T-helper 1 cell treated with Interleukin-12 subunit alpha and Interleukin-12 subunit beta and Interleukin-4 antibody, amounts not matched to agents 30 ng/mL and 1 ng/mL, for 36 hours (primary cell): ENCODE results near the gene CSGALNACT2. TPM values are rescaled to one million over a fixed set of nuclear protein-coding genes. Genes with fewer than 3 reads are reported as not detected.

Source experiments
- intact Hi-C: fragments of 100-400 bp; cut with micrococcal nuclease; formaldehyde crosslinking; loops from one replicate; pipeline ENCODE4 v1.15.1; 2024
- total RNA-seq: library from RNA; stranded (reverse); gene quantifications from 2 replicates; pipeline ENCODE4 v1.2.3, GENCODE V29; 2022

CSGALNACT2 gene
- total RNA-seq, 1 donor from 2014 or later = 66.1 TPM

GRCh38 chr10:43199684-43200537, 61.7 kb downstream of the CSGALNACT2 start:
- intact Hi-C loops = loop anchor here (5.0 to 10.0 kb wide), 3 partner anchors 78 to 445 kb away; partner anchors contain the start of gene ZNF32

GRCh38 chr10:43200538-43201390, 62.5 kb downstream of the CSGALNACT2 start:
- intact Hi-C loops = loop anchor here (5.0 to 10.0 kb wide), 3 partner anchors 78 to 444 kb away; partner anchors contain the start of gene ZNF32

- intact Hi-C loops = loop anchor here (1.0 to 10.0 kb wide), 6 partner anchors 61 to 443 kb away; partner anchors contain the start of genes RET and ZNF32
These were observed 63.4 kb downstream of the CSGALNACT2 start for GRCh38 chr10:43201545-43202131.

GRCh38 chr10:43202224-43202656, 64.0 kb downstream of the CSGALNACT2 start:
- intact Hi-C loops = loop anchor here (1.0 to 10.0 kb wide), 6 partner anchors 62 to 443 kb away; partner anchors contain the start of genes RET and ZNF32

GRCh38 chr10:43202657-43203447, 64.6 kb downstream of the CSGALNACT2 start:
- intact Hi-C loops = loop anchor here (1.0 to 10.0 kb wide), 7 partner anchors 63 to 442 kb away; partner anchors contain the start of genes RET and ZNF32

- intact Hi-C loops = loop anchor here (1.0 to 10.0 kb wide), 6 partner anchors 27 to 441 kb away; partner anchors contain the start of genes RET and ZNF32
These were observed 65.3 kb downstream of the CSGALNACT2 start for GRCh38 chr10:43203448-43204041.

- intact Hi-C loops = loop anchor here (2.0 to 10.0 kb wide), 4 partner anchors 27 to 441 kb away; partner anchors contain the start of gene ZNF32
These were observed 66.0 kb downstream of the CSGALNACT2 start for GRCh38 chr10:43204042-43204942.

GRCh38 chr10:43204943-43205671, 66.9 kb downstream of the CSGALNACT2 start:
- intact Hi-C loops = loop anchor here (1.0 to 10.0 kb wide), 8 partner anchors 26 to 440 kb away; partner anchors contain the start of gene ZNF32

GRCh38 chr10:43205681-43206390, 67.6 kb downstream of the CSGALNACT2 start:
- intact Hi-C loops = loop anchor here (1.0 to 10.0 kb wide), 6 partner anchors 25 to 439 kb away; partner anchors contain the start of gene ZNF32

GRCh38 chr10:43206391-43207235, 68.4 kb downstream of the CSGALNACT2 start:
- intact Hi-C loops = loop anchor here (10.0 kb wide), 1 partner anchor 438 kb away; the partner anchor contains the start of gene ZNF32

- intact Hi-C loops = loop anchor here (10.0 kb wide), 1 partner anchor 436 kb away; the partner anchor contains the start of gene ZNF32
These were observed 70.2 kb downstream of the CSGALNACT2 start for GRCh38 chr10:43208147-43209073.

GRCh38 chr10:43209074-43209455, 70.8 kb downstream of the CSGALNACT2 start:
- intact Hi-C loops = loop anchor here (10.0 kb wide), 1 partner anchor 436 kb away; the partner anchor contains the start of gene ZNF32

- intact Hi-C loops = loop anchor here (10.0 kb wide), 1 partner anchor 435 kb away; the partner anchor contains the start of gene ZNF32
These were observed 71.5 kb downstream of the CSGALNACT2 start for GRCh38 chr10:43209651-43210141.

GRCh38 chr10:43210556-43210955, 72.3 kb downstream of the CSGALNACT2 start:
- intact Hi-C loops = no loop called here

GRCh38 chr10:43211030-43211429, 72.8 kb downstream of the CSGALNACT2 start:
- intact Hi-C loops = no loop called here
